Fibroblast of the aortic adventitia (primary cell): Measurements from ENCODE around the gene SLC10A1. TPM values are rescaled to one million over a fixed set of nuclear protein-coding genes. Genes with fewer than 3 reads are reported as not detected.

Experiments
- DNase-seq: peaks from one replicate; pipeline ENCODE4 v3.0.0-alpha.2; 2010; ENCODE audit warnings: low read depth
- H3K4me3 ChIP-seq: 2 replicates; pipeline ENCODE4 v1.5.1; 2011; ENCODE audit warnings: low read depth, mild to moderate bottlenecking, control low read depth, low read length, moderate library complexity
- total RNA-seq: library from RNA; depleted of rRNA; stranded (reverse); fragments of >200 nt; gene quantifications from 2 replicates; pipeline ENCODE4 v1.2.3, GENCODE V29; 2012; ENCODE audit warnings: low replicate concordance
- TF ChIP-seq, protein P1 (sequence below): IDR thresholded peaks from 2 replicates; pipeline ENCODE4 v1.5.1; 2011; ENCODE audit warnings: mild to moderate bottlenecking, low read length, control low read depth, inconsistent platforms; ENCODE audit not compliant: insufficient read depth

Gene SLC10A1
- total RNA-seq, 1 donor, result not detected

DNA sequence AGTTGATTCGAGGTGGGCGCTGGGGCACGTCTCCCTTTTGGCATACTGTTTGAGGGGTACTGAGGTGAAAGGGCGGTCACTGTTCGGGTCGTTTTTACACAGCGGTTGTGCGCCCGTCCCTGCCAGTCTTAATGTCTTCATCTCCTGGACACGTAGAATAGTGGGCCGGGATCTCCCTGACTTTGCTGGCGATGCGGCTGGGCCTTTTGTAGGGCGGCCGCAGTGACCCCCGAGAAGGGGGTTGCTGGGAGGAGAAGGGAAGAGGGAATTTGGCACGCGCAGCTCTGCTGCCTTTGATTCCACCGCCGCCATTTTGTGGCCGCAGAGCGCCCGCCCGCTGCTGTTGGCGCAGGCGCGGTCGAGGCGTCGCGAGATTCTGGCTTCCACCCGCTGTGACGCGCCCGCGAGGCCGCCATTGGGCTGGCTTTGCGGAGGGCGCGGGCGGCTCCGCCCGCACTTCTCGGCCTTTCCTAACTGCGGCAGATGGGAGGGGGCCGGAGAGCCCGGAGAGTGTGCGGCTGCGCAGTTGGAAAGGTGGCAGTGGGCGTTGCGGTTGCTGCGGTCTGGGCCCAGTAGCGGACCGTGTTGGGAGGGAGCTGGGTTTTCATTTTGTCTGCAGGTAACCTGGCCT, 29.6 kb downstream of the SLC10A1 start:
- peak overlapping the region; percentile 98 for H3K4me3 ChIP-seq
- DNase-seq, result peak; percentile 88
- TF ChIP-seq, protein P1, sequence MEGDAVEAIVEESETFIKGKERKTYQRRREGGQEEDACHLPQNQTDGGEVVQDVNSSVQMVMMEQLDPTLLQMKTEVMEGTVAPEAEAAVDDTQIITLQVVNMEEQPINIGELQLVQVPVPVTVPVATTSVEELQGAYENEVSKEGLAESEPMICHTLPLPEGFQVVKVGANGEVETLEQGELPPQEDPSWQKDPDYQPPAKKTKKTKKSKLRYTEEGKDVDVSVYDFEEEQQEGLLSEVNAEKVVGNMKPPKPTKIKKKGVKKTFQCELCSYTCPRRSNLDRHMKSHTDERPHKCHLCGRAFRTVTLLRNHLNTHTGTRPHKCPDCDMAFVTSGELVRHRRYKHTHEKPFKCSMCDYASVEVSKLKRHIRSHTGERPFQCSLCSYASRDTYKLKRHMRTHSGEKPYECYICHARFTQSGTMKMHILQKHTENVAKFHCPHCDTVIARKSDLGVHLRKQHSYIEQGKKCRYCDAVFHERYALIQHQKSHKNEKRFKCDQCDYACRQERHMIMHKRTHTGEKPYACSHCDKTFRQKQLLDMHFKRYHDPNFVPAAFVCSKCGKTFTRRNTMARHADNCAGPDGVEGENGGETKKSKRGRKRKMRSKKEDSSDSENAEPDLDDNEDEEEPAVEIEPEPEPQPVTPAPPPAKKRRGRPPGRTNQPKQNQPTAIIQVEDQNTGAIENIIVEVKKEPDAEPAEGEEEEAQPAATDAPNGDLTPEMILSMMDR, result no peak

DNA sequence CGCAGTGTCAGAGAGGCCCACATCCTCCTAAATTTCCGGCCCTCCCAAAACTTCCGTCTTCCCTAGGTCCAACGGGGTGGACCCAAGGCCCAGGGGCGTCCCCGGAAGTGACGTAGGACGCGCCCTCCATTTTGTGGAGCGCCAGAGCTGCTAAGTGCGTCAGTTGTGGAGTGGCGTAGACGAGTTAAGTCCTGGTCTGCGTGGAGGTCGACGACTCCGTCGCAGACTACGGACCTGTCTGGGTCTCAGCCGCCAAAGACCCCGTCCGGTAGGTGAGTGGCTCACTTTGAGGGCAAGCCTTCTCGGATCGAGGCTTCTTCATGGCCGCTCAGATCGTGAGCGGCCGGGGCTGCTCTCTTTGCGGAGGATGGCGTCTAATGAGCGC, 30.1 kb downstream of the SLC10A1 start, which contains the start of gene SRSF5:
Gene SRSF5 (plus strand): TSS at position 159 of the 385 bp plus-strand sequence. CDS start 1,015 bp downstream, outside the sequence.
- TF ChIP-seq, protein P1, result no peak

DNA sequence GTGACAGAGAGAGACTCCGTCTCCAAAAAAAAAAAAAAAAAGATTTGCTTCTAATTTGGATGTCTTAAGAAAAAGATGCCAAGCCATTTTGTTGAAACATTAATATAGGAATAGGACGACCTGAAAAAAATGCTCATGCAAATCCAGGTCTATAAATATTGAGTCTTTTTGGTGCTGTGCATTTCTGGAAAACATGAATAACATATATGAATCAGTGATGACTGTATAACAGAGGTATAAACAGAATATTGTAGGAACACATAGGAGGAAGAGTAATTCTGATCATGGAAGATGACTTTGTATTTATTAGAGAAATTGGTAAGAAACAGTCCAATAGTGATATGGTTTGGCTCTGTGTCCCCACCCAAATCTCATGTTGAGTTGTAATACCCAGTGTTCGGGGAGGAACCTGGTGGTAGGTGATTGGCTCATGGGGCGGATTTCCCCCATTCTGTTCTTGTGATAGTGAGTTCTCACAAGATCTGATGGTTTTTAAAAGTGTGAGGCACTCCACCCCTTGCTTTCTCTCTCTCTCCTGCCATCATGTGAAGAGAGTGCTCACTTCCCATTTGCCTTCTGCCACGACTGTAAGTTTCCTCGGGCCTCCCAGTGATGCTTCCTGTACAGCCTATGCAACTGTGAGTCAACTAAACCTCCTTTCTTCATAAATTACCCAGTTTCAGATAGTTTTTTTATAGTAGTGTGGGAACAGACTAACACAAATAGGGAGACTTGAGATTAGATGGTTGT, 33.1 kb downstream of the SLC10A1 start:
- H3K4me3 ChIP-seq, result no peak overlapping the region
- TF ChIP-seq, protein P1, result no peak

More for the DNA sequence above, 30.1 kb downstream of the SLC10A1 start, which contains the start of gene SRSF5:
- peak within 1 kb of the TSS; percentile 98 for H3K4me3 ChIP-seq
- DNase-seq, result peak; percentile 98

DNA sequence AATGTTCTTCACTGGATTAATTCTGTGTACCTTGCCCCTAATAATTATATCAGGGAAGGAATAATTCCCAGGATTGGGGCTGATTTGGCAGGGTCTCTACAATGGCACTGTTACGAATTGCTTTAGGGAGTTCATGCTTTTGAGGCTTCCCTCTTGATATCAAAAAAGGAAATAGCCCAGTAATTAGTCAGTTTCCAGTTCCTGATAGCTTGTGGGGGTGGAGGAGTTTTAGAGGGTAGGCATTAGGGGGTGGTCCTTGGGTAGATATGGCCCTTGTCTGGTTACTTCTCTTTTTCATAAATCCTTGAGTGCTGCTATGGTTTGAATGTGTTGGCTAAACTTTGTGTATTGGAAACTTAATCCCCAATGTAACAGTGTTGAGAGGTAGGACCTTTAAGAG, 36.2 kb downstream of the SLC10A1 start:
- TF ChIP-seq, protein P1, result no peak
- no peak for DNase-seq
- H3K4me3 ChIP-seq, result no peak overlapping the region

More for the DNA sequence above, 33.1 kb downstream of the SLC10A1 start:
- DNase-seq, result no peak

DNA sequence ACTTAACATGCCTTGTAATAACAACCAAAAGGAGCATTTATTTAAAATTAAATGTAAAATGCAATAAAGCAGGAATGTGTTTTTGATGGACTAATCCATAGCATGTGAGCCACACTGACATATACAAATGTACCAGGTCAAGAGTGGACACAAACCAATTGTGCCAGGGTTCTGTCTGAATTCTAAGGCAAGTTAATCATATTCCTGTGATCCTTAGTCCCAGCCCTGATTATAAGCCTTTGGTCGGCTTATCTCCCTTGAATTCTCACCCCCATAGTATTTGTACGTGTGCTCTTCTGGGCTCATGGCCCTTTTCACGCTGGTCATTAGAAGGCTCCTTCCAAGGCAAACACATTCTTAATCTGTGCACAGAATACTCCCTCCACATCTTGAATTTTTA, 40.7 kb downstream of the SLC10A1 start:
- H3K4me3 ChIP-seq, result no peak overlapping the region
- TF ChIP-seq, protein P1, result no peak
- no peak for DNase-seq

DNA sequence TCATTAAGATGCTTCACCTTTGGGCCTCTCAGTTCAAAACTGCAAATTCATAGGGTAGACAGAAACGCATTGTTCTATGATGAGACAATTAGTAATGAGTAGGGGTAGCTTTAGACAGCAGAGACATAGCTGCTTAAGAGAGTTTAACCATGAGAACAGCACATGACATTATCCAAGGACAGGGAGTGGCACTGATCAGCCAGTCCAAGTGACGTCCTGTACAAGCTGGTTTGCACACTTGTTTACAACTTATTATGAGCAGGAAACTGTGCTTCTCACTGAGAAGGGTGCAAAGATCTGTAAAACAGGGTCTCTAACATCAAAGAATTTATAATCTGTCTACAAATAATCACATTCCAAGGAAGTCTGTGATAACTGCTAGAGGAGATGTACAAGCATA, 41.3 kb downstream of the SLC10A1 start:
- TF ChIP-seq, protein P1, result no peak
- no peak overlapping the region for H3K4me3 ChIP-seq
- DNase-seq, result no peak
